ENCODE measurements around the gene SMG6.

SMG6 gene

DNA sequence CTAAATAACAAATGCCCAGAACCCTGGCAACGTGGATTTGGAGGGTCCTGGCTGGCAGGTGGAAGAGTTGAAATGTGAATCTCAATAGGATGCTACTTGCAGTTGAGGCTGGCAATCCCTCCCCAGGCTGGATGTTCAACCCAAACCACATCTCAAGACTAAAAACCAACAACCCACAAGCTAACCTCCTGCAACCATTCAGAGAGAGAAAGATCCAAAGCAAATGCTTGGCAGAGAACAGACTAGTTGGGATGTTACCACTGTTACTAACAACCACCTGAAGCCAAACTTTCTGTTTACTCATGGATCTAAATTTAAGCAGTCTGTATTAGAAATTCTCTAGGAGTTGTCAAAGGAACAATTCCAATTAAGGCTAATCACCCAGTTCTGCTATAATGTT is 27.9 kb downstream of the SMG6 start:
- H3K4me2 ChIP-seq (ENCODE audit: low read depth, low read length, poor library complexity, severe bottlenecking), result no peak overlapping the region
- no peak for TF ChIP-seq EZH2phosphoT487 (conservative IDR thresholded peaks at IDR 0.05; ENCODE audit: low read length)
- TF ChIP-seq, protein P1, sequence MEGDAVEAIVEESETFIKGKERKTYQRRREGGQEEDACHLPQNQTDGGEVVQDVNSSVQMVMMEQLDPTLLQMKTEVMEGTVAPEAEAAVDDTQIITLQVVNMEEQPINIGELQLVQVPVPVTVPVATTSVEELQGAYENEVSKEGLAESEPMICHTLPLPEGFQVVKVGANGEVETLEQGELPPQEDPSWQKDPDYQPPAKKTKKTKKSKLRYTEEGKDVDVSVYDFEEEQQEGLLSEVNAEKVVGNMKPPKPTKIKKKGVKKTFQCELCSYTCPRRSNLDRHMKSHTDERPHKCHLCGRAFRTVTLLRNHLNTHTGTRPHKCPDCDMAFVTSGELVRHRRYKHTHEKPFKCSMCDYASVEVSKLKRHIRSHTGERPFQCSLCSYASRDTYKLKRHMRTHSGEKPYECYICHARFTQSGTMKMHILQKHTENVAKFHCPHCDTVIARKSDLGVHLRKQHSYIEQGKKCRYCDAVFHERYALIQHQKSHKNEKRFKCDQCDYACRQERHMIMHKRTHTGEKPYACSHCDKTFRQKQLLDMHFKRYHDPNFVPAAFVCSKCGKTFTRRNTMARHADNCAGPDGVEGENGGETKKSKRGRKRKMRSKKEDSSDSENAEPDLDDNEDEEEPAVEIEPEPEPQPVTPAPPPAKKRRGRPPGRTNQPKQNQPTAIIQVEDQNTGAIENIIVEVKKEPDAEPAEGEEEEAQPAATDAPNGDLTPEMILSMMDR (IDR thresholded peaks at IDR 0.05; ENCODE audit: insufficient read depth, low read length, poor library complexity, severe bottlenecking), result no peak
- H3K9ac ChIP-seq (ENCODE audit: low read length), result no peak overlapping the region
- H4K20me1 ChIP-seq (ENCODE audit: low read depth, low read length), result no peaks in the 10 kb centered on the region
- no peak overlapping the region for H3K4me3 ChIP-seq (ENCODE audit: insufficient read depth, low read length, poor library complexity, severe bottlenecking)
- H3K9me2 ChIP-seq (replicated peaks; ENCODE audit: insufficient read depth, low read length), result no peaks in the 10 kb centered on the region
- no peaks in the 10 kb centered on the region for H3K36me3 ChIP-seq (ENCODE audit: low read length)
- no peak overlapping the region for H2AFZ ChIP-seq (ENCODE audit: low read depth, low read length, severe bottlenecking)
- no peak overlapping the region for H3K27ac ChIP-seq (ENCODE audit: low read depth, low read length)
- no peaks in the 10 kb centered on the region for H3K27me3 ChIP-seq (ENCODE audit: low read length)
- no peaks in the 10 kb centered on the region for H3K79me2 ChIP-seq (ENCODE audit: insufficient read depth, low read length)
- H3F3A ChIP-seq (ENCODE audit: insufficient read depth), result no peaks in the 10 kb centered on the region
- H3K9me3 ChIP-seq (ENCODE audit: insufficient read depth, low read length), result no peaks in the 10 kb centered on the region

DNA sequence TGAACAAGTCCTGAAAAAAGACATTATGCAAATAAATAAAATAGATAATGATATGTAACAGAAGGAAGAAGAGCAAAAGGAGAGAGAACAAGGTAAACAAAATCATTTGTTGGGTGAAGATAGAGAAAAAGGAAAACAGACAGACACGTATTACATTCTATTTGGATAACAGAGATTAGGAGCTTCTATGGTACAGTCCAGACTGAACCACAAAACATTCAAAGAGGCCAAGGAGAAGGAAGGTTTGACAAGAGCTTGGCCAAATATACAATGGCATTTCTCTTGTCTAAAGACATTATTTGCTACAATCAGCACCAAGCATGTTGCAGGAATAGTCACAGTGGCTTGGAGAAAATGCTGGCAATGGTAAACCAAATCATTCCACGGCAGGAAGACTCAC is 29.2 kb downstream of the SMG6 start:
- Histone ChIP-seq H3K27me3 (ENCODE audit: low read length) (no peaks in the 10 kb centered on the region), H3K9ac (ENCODE audit: low read length) (no peak overlapping the region), H3K27ac (ENCODE audit: low read depth, low read length) (no peak overlapping the region), H2AFZ (ENCODE audit: low read depth, low read length, severe bottlenecking) (no peak overlapping the region), H3K36me3 (ENCODE audit: low read length) (no peaks in the 10 kb centered on the region), H3K9me3 (ENCODE audit: insufficient read depth, low read length) (no peaks in the 10 kb centered on the region), H3F3A (ENCODE audit: insufficient read depth) (no peaks in the 10 kb centered on the region), H3K4me3 (ENCODE audit: insufficient read depth, low read length, poor library complexity, severe bottlenecking) (no peak overlapping the region), H3K79me2 (ENCODE audit: insufficient read depth, low read length) (no peaks in the 10 kb centered on the region), H3K4me2 (ENCODE audit: low read depth, low read length, poor library complexity, severe bottlenecking) (no peak overlapping the region), H4K20me1 (ENCODE audit: low read depth, low read length) (no peaks in the 10 kb centered on the region), H3K9me2 (replicated peaks; ENCODE audit: insufficient read depth, low read length) (no peaks in the 10 kb centered on the region)
- TF ChIP-seq, protein P1 (IDR thresholded peaks at IDR 0.05; ENCODE audit: insufficient read depth, low read length, poor library complexity, severe bottlenecking), result no peak
- TF ChIP-seq EZH2phosphoT487 (conservative IDR thresholded peaks at IDR 0.05; ENCODE audit: low read length), result no peak

DNA sequence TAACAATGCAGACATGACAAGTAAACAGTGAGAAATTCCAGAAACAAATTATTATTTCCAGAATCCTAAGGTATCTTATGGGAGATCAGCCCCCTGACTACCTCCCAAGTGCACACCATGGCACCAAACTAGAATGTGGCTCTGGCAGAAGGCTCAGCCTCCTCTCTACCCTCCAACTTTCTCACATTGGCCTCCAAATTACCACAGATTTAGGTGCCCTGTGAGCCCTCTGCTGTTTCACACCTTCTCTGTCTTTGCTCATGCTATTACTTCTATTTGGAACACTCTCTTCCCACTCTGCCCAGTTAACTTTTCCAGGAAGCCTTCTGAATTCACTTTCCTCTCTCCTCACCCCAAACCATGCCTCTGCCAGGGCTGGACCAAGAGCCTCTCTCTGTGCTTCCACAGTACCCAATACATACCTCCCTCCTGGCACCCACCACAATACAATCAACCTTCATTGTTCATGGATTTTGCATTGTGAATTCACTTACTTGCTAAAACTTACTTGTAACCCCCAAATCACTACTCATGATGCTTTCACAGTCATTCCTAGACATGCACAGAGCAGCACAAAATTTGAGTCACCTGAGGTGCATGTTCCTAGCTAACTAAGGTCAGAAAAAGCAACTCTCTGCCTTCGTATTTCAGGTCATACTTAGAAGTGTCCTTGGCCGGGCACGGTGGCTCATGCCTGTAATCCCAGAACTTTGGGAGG is 31.4 kb downstream of the SMG6 start:
- H4K20me1 ChIP-seq (ENCODE audit: low read depth, low read length), result no peaks in the 10 kb centered on the region
- no peaks in the 10 kb centered on the region for H3F3A ChIP-seq (ENCODE audit: insufficient read depth)
- TF ChIP-seq EZH2phosphoT487 (conservative IDR thresholded peaks at IDR 0.05; ENCODE audit: low read length), result no peak
- TF ChIP-seq, protein P1 (IDR thresholded peaks at IDR 0.05; ENCODE audit: insufficient read depth, low read length, poor library complexity, severe bottlenecking), result no peak
- no peaks in the 10 kb centered on the region for H3K9me3 ChIP-seq (ENCODE audit: insufficient read depth, low read length)
- no peaks in the 10 kb centered on the region for H3K27me3 ChIP-seq (ENCODE audit: low read length)
- H3K9me2 ChIP-seq (replicated peaks; ENCODE audit: insufficient read depth, low read length), result no peaks in the 10 kb centered on the region
- no peaks in the 10 kb centered on the region for H3K36me3 ChIP-seq (ENCODE audit: low read length)
- H3K27ac ChIP-seq (ENCODE audit: low read depth, low read length), result no peak overlapping the region
- no peak overlapping the region for H3K4me2 ChIP-seq (ENCODE audit: low read depth, low read length, poor library complexity, severe bottlenecking)
- H3K9ac ChIP-seq (ENCODE audit: low read length), result no peak overlapping the region
- H3K4me3 ChIP-seq (ENCODE audit: insufficient read depth, low read length, poor library complexity, severe bottlenecking), result no peak overlapping the region
- no peaks in the 10 kb centered on the region for H3K79me2 ChIP-seq (ENCODE audit: insufficient read depth, low read length)
- H2AFZ ChIP-seq (ENCODE audit: low read depth, low read length, severe bottlenecking), result no peak overlapping the region
